B cell (primary cell): Measurements from ENCODE around the gene DAB1. TPM values are rescaled to one million over a fixed set of nuclear protein-coding genes. Genes with fewer than 3 reads are reported as not detected.

Experiments
- ATAC-seq: fragments of 200-7000 bp; cut with Tn5 transposase; one replicate; pipeline ENCODE4 v1.10.0; 2021; ENCODE audit warnings: low read depth, mild to moderate bottlenecking, moderate number of reproducible peaks, moderate library complexity
- CTCF ChIA-PET: fragments of 350-600 bp; sonication (Branson Sonifier 250); formaldehyde crosslinking; loops from one replicate; lab custom pipeline; 2021; ENCODE audit warnings: antibody characterized with exemption, inconsistent platforms; lab: Charles Lee
- POLR2A ChIA-PET: fragments of 350-600 bp; sonication (Branson Sonifier 250); formaldehyde crosslinking; loops from one replicate; lab custom pipeline; 2021; ENCODE audit warnings: antibody characterized with exemption; lab: Charles Lee
- DNase-seq: peaks from one replicate; pipeline ENCODE4 v3.0.0; 2013
- H2AFZ ChIP-seq: 2 replicates; pipeline ENCODE4 v1.6.1; 2012; ENCODE audit warnings: mild to moderate bottlenecking, low read depth, low read length; ENCODE audit not compliant: insufficient read depth, poor library complexity, severe bottlenecking
- H3K27ac ChIP-seq, 2 donors: 1 replicate in 1 of 2; 2 replicates in 1 of 2; pipeline ENCODE4 v1.5.1; 2012 to 2013; ENCODE audit warnings: low read length in 2 of 2, mild to moderate bottlenecking in 2 of 2, moderate library complexity in 1 of 2
- H3K27me3 ChIP-seq, 4 experiments: fragments of 200-600 bp in 1 of 4; sonication (generic) in 1 of 4; replicated peaks in 1 of 4; 1 replicate in 2 of 4; 2 replicates in 2 of 4; pipeline versions ENCODE4 v1.6.1 to v1.7.0; 2013 to 2016; ENCODE audit warnings: low read length in 3 of 4, mild to moderate bottlenecking in 2 of 4, mixed read lengths in 1 of 4, moderate library complexity in 1 of 4; ENCODE audit not compliant: insufficient read depth in 4 of 4, control insufficient read depth in 3 of 4; ENCODE audit errors: control extremely low read depth in 1 of 4
- H3K36me3 ChIP-seq, 2 experiments: replicated peaks in 1 of 2; 1 replicate in 1 of 2; 2 replicates in 1 of 2; pipeline versions ENCODE4 v1.6.1 to v1.7.1; 2013; ENCODE audit warnings: low read length in 1 of 2; ENCODE audit not compliant: insufficient read depth in 2 of 2, control insufficient read depth in 1 of 2; ENCODE audit errors: control extremely low read depth in 1 of 2, extremely low read depth in 1 of 2
- H3K4me1 ChIP-seq, 2 donors: fragments of 200-600 bp in 1 of 2; sonication (generic) in 1 of 2; 1 replicate in 1 of 2; 2 replicates in 1 of 2; pipeline versions ENCODE4 v1.5.1 to v1.6.1; 2013 to 2017; ENCODE audit warnings: low read length in 2 of 2; ENCODE audit not compliant: control insufficient read depth in 2 of 2, insufficient read depth in 2 of 2
- H3K4me2 ChIP-seq: replicated peaks from 2 replicates; pipeline ENCODE3; 2012; ENCODE audit warnings: mild to moderate bottlenecking, low read depth, low read length; ENCODE audit not compliant: poor library complexity, severe bottlenecking
- H3K4me3 ChIP-seq, 5 experiments: fragments of 200-600 bp in 1 of 5; sonication (generic) in 1 of 5; 1 replicate in 3 of 5; 2 replicates in 2 of 5; pipeline versions ENCODE4 v1.5.1 to v1.7.0; 2011 to 2016; ENCODE audit warnings: low read length in 4 of 5, mild to moderate bottlenecking in 4 of 5, low read depth in 2 of 5, control low read depth in 1 of 5, moderate library complexity in 1 of 5; ENCODE audit not compliant: insufficient read depth in 1 of 5; ENCODE audit errors: control extremely low read depth in 1 of 5, extremely low read depth in 1 of 5
- H3K79me2 ChIP-seq: fragments of 200-600 bp; sonication (generic); one replicate; pipeline ENCODE4 v1.6.0; 2016; ENCODE audit warnings: low read length; ENCODE audit not compliant: control insufficient read depth, insufficient read depth
- H3K9ac ChIP-seq: fragments of 200-600 bp; sonication (generic); 2 replicates; pipeline ENCODE4 v1.6.1; 2017; ENCODE audit warnings: mild to moderate bottlenecking, low read length, moderate library complexity
- H3K9me3 ChIP-seq, 3 donors: one replicate each; pipeline versions ENCODE4 v1.6.1 to v1.7.1; 2013; ENCODE audit warnings: low read length in 2 of 3; ENCODE audit not compliant: control insufficient read depth in 2 of 3, insufficient read depth in 1 of 3; ENCODE audit errors: control extremely low read depth in 1 of 3
- H4K20me1 ChIP-seq: 2 replicates; pipeline ENCODE4 v1.6.0; 2012; ENCODE audit warnings: mild to moderate bottlenecking, low read length; ENCODE audit not compliant: insufficient read depth, control insufficient read depth, poor library complexity, severe bottlenecking
- H3K27ac Mint-ChIP-seq: one replicate; pipeline ENCODE4 v1.8.0; 2021; ENCODE audit warnings: mixed read lengths
- H3K27me3 Mint-ChIP-seq: one replicate; pipeline ENCODE4 v1.8.0; 2021; ENCODE audit warnings: mixed read lengths
- H3K4me1 Mint-ChIP-seq: one replicate; pipeline ENCODE4 v1.8.0; 2021; ENCODE audit warnings: mixed read lengths
- H3K4me3 Mint-ChIP-seq: one replicate; pipeline ENCODE4 v1.8.0; 2021; ENCODE audit warnings: mixed read lengths
- H3K9me3 Mint-ChIP-seq: one replicate; pipeline ENCODE4 v1.8.0; 2022; ENCODE audit warnings: mixed read lengths; ENCODE audit not compliant: insufficient read depth
- EZH2 ChIP-seq: IDR thresholded peaks from 2 replicates; pipeline ENCODE4 v1.6.1; 2012; ENCODE audit warnings: borderline replicate concordance, low read depth, mild to moderate bottlenecking, moderate library complexity, low read length; ENCODE audit not compliant: insufficient read depth, poor library complexity, severe bottlenecking
- WGBS: methylation state at CpG from one replicate; pipeline ENCODE4 v1.1.5; 2013; ENCODE audit warnings: missing lambda C conversion rate; ENCODE audit not compliant: insufficient coverage; 5-methylcytosine and 5-hydroxymethylcytosine counted together
- intact Hi-C: fragments of 100-400 bp; cut with micrococcal nuclease; formaldehyde crosslinking; loops from one replicate; pipeline ENCODE4 v1.10.0; 2022
- polyA plus RNA-seq: library from polyadenylated mRNA; depleted of rRNA; stranded (reverse); fragments of >200 nt; gene quantifications from 2 replicates; pipeline ENCODE4 v1.2.3, GENCODE V29; 2012
- total RNA-seq, 2 donors: library from RNA; stranded (reverse); fragments of 120-200 nt in 1 of 2; gene quantifications; 1 replicate in 1 of 2; 2 replicates in 1 of 2; pipeline versions ENCODE4 v1.2.3 to v1.2.4, GENCODE V29; 2013 to 2022
- TF ChIP-seq, protein P1 (sequence below): fragments of 200-600 bp; IDR thresholded peaks from one replicate; pipeline ENCODE4 v1.8.0; 2022; ENCODE audit warnings: antibody characterized with exemption, mild to moderate bottlenecking

DAB1 gene
- total and polyA plus RNA-seq, 2 donors (not counting 1 experiment from before 2014, with no cell fraction given): not detected

DNA sequence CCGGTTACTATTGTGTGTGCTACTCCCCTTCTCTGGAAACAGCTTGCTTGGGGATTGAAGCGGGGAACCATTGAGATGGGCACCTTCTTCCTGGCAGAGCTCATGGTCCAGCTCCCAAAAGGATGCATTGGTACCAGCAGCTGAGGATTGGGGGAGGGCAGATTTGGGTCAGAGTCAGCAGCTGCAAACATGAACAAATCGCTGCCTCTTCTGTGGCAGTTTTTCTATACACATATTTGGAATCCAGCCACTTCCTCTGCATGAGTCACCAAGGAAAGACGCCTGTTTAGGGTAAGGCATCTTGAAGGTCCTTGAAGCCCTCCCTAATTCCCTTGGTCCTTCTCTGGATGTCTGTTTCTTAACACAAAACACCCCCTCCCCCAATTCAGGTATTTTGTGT is 104.7 kb downstream of the DAB1 start:
- no peak for DNase-seq
- CTCF ChIA-PET: no interaction called here
- no peak for TF ChIP-seq EZH2
- TF ChIP-seq, protein P1, sequence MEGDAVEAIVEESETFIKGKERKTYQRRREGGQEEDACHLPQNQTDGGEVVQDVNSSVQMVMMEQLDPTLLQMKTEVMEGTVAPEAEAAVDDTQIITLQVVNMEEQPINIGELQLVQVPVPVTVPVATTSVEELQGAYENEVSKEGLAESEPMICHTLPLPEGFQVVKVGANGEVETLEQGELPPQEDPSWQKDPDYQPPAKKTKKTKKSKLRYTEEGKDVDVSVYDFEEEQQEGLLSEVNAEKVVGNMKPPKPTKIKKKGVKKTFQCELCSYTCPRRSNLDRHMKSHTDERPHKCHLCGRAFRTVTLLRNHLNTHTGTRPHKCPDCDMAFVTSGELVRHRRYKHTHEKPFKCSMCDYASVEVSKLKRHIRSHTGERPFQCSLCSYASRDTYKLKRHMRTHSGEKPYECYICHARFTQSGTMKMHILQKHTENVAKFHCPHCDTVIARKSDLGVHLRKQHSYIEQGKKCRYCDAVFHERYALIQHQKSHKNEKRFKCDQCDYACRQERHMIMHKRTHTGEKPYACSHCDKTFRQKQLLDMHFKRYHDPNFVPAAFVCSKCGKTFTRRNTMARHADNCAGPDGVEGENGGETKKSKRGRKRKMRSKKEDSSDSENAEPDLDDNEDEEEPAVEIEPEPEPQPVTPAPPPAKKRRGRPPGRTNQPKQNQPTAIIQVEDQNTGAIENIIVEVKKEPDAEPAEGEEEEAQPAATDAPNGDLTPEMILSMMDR: no peak
- no peak overlapping the region for H2AFZ ChIP-seq
- H3K27ac Mint-ChIP-seq: no peak overlapping the region
- H3K9me3 Mint-ChIP-seq: no peaks in the 10 kb centered on the region
- H3K27me3 Mint-ChIP-seq: no peaks in the 10 kb centered on the region
- WGBS: 73% methylated on average over 3 of the region's 4 CpGs
- no peaks in the 10 kb centered on the region for H3K36me3 ChIP-seq
- H3K79me2 ChIP-seq: no peaks in the 10 kb centered on the region
- ATAC-seq: no peak
- no peaks in the 10 kb centered on the region for H3K27me3 ChIP-seq
- intact Hi-C loops: no loop called here
- H3K27ac ChIP-seq: no peak overlapping the region
- H3K9ac ChIP-seq: no peak overlapping the region
- H4K20me1 ChIP-seq: no peaks in the 10 kb centered on the region
- H3K9me3 ChIP-seq: no peaks in the 10 kb centered on the region
- H3K4me1 Mint-ChIP-seq: no peaks in the 10 kb centered on the region
- no peak overlapping the region for H3K4me3 ChIP-seq
- no peak overlapping the region for H3K4me3 Mint-ChIP-seq
- H3K4me1 ChIP-seq: no peaks in the 10 kb centered on the region
- H3K4me2 ChIP-seq: no peak overlapping the region
- POLR2A ChIA-PET: no interaction called here

DNA sequence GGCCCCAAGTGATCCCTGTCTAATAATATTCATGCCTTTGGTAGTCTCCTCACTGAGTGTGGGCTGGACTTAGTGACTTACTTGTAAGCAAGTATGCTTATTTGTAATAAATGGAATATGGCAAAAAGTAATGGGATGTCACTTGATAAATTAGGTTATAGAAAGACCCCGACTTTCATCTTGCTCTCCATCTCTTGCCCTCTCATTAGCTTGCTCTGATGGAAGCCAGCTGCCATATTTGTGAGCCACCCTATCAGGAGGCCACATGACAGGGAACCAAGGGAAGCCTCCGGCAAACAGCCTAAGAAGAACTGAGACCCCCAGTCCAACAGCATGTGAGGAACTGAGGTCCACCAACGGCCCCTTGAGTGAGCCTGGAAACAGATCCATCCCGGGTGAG is 107.0 kb downstream of the DAB1 start:
- Mint-ChIP-seq H3K4me1 (no peaks in the 10 kb centered on the region), H3K9me3 (no peaks in the 10 kb centered on the region), H3K27me3 (no peaks in the 10 kb centered on the region), H3K27ac (no peak overlapping the region), H3K4me3 (no peak overlapping the region)
- no peaks in the 10 kb centered on the region for H4K20me1 ChIP-seq
- no peak overlapping the region for H3K4me2 ChIP-seq
- H3K4me3 ChIP-seq: no peak overlapping the region
- H3K9ac ChIP-seq: no peak overlapping the region
- 98% methylated on average over 3 of the region's 4 CpGs for WGBS
- H3K27me3 ChIP-seq: no peaks in the 10 kb centered on the region
- POLR2A ChIA-PET: no interaction called here
- no peaks in the 10 kb centered on the region for H3K79me2 ChIP-seq
- H2AFZ ChIP-seq: no peak overlapping the region
- ATAC-seq (no peak), DNase-seq (no peak)
- H3K36me3 ChIP-seq: no peaks in the 10 kb centered on the region
- CTCF ChIA-PET: no interaction called here
- H3K27ac ChIP-seq: no peak overlapping the region
- intact Hi-C loops: no loop called here
- no peaks in the 10 kb centered on the region for H3K4me1 ChIP-seq
- no peak for TF ChIP-seq EZH2
- TF ChIP-seq, protein P1: no peak
- no peaks in the 10 kb centered on the region for H3K9me3 ChIP-seq
